ENCODE results near the gene BMF. TPM values are rescaled to one million over a fixed set of nuclear protein-coding genes. Genes with fewer than 3 reads are reported as not detected.

BMF gene
- total and polyA plus RNA-seq, 7 experiments from 2014 or later, result 1.5 to 31.1 (median 11.4) TPM

DNA sequence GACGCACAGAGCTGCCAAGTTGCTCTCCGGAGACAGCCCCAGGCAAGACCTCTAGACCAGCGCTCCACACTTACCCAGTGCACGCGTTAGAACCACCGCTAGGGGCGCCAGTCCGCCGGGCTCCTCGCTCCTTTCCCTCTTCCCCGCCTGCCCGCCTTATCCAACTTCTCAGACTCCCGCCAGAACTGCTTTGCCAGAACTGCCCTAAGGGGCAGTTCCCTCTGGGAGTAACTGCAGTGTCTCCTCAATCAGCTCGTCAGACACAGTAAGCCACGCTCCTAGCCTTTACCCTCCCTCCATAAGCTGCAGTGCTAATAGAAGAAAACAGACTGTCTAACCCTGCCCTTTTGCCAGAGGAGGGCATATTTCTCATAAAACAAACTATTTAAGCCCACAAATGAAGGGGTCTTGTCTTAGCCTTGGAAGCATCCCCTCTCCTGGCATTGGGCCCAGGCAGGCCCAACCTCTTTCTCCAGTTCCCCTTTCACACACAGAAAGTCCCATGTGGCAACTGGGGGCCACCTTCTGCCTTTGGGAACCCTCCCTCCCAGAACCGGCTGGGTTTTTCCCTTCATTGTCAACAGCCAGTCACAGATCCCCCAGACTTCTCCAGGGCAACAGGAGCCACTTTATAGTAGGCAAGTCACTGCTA, 3.7 kb downstream of the BMF start:
- H3K9me3 ChIP-seq (ENCODE audit: control insufficient read depth in 2 of 3, low read length in 3 of 3), result no peaks in the 10 kb centered on the region
- peaks cover 43 to 72% (median 62%) of the 10 kb centered on the region in 7 donors for H3K4me1 Mint-ChIP-seq
- ChIA-PET CTCF (interaction anchor here (0.5 to 7.7 kb wide), 19 partner anchors 9 to 170 kb away, joined by 3 to 69 read pairs (median 4); no protein-coding TSS in a partner anchor), POLR2A (no interaction called here)
- H3K27ac ChIP-seq (ENCODE audit: low read depth, low read length), result no peak overlapping the region
- peak; percentile 59 for ATAC-seq
- H3K27me3 Mint-ChIP-seq, result peaks cover 0 to 5% (median 0%) of the 10 kb centered on the region in 5 donors
- H3K36me3 Mint-ChIP-seq, result peaks cover 0 to 17% (median 0%) of the 10 kb centered on the region in 5 donors
- DNase-seq, result peak; percentile 52 to 83 (median 68)
- intact Hi-C loops (cut with micrococcal nuclease), result loop anchor here (1.0 to 5.0 kb wide), 4 partner anchors 60 to 318 kb away; partner anchors contain the start of gene EIF2AK4 (in 1 of the 2)
- H3K4me3 ChIP-seq (ENCODE audit: low read length), result peak overlapping the region; percentile 63
- peak overlapping the region; percentile 9 to 89 (median 70) for H3K4me3 Mint-ChIP-seq
- peak overlapping the region in 7 of 9 donors; percentile 11 to 90 (median 77) for H3K27ac Mint-ChIP-seq
- H3K36me3 ChIP-seq (ENCODE audit: control insufficient read depth in 2 of 3, insufficient read depth in 3 of 3, low read length in 3 of 3), result no peaks in the 10 kb centered on the region
- H3K27me3 ChIP-seq (ENCODE audit: control insufficient read depth in 2 of 2, insufficient read depth in 2 of 2, low read length in 2 of 2), result no peaks in the 10 kb centered on the region
- H3K9me3 Mint-ChIP-seq, result peaks cover 0 to 1% (median 0%) of the 10 kb centered on the region in 11 donors
- peaks cover 41 to 48% of the 10 kb centered on the region in 2 donors for H3K4me1 ChIP-seq (ENCODE audit: control insufficient read depth in 2 of 2, insufficient read depth in 2 of 2, low read length in 2 of 2)

DNA sequence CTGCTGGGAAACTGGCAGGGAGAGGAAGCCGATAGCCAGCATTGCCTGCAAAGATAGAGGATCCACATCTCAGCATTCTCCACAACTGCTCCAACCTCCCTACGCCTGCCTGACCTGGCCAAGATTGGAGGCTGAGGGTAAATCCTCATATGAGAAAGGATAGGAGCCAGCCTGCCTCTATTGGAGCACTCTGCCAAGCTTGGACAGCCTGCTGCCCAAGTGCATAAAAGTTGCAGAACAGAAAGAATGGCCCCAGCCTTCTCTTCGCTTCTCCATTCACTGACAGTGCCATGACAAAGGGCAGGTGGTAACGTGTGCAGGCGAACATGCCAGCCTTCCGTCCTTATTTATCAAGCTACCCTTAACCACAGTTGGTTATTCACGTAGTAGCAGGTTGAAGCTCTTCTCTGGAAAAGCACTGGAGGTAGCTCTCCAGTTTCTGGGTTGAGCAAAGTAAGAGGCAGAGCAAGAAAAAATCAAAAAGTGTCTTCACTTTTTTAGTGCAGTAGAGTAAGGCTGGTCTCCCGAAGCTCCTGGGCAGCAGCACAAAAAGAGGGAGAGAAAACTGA, 4.3 kb downstream of the BMF start:
- Mint-ChIP-seq H3K27ac (peak overlapping the region in 4 of 9 donors; percentile 29 to 79 (median 66)), H3K9me3 (peaks cover 0 to 1% (median 0%) of the 10 kb centered on the region in 11 donors), H3K4me3 (peak overlapping the region in 8 of 10 donors; percentile 9 to 89 (median 75)), H3K27me3 (peaks cover 0 to 5% (median 0%) of the 10 kb centered on the region in 5 donors), H3K4me1 (peaks cover 41 to 76% (median 60%) of the 10 kb centered on the region in 7 donors), H3K36me3 (peaks cover 0 to 17% (median 0%) of the 10 kb centered on the region in 5 donors)
- Histone ChIP-seq H3K27ac (ENCODE audit: low read depth, low read length) (no peak overlapping the region), H3K27me3 (ENCODE audit: control insufficient read depth in 2 of 2, insufficient read depth in 2 of 2, low read length in 2 of 2) (no peaks in the 10 kb centered on the region), H3K36me3 (ENCODE audit: control insufficient read depth in 2 of 3, insufficient read depth in 3 of 3, low read length in 3 of 3) (no peaks in the 10 kb centered on the region), H3K9me3 (ENCODE audit: control insufficient read depth in 2 of 3, low read length in 3 of 3) (no peaks in the 10 kb centered on the region), H3K4me3 (ENCODE audit: low read length) (no peak overlapping the region), H3K4me1 (ENCODE audit: control insufficient read depth in 2 of 2, insufficient read depth in 2 of 2, low read length in 2 of 2) (peaks cover 41 to 48% of the 10 kb centered on the region in 2 donors)
- ChIA-PET CTCF (interaction anchor here (0.5 to 7.7 kb wide), 18 partner anchors 9 to 322 kb away, joined by 3 to 69 read pairs (median 4); partner anchors contain the start of gene FSIP1), POLR2A (no interaction called here)
- no peak for DNase-seq
- no peak for ATAC-seq
- intact Hi-C loops (cut with micrococcal nuclease), result no loop called here

DNA sequence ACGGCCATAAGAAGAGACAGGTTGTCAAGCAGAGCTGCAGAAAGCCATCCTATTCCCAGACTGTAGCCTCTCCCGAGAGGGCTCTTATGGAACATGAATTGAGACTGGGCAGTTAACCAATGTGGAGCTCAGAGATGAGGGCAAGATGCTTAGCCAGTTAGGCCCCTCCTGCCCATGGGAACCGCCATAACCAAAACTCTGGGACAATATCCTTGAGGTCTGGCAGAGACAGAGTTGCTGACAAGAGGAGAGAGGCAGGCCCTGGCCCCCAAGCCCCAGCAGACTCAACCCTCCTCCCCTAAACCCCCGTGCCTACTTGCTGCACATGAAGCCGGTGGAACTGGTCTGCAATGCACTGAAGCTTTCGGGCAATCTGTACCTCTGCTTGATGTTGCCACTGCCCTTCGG, 4.8 kb downstream of the BMF start:
- peaks cover 40 to 76% (median 59%) of the 10 kb centered on the region in 7 donors for H3K4me1 Mint-ChIP-seq
- H3K36me3 Mint-ChIP-seq, result peaks cover 0 to 17% (median 0%) of the 10 kb centered on the region in 5 donors
- ChIA-PET POLR2A (no interaction called here), CTCF (interaction anchor here (0.6 to 7.7 kb wide), 11 partner anchors 9 to 321 kb away, joined by 3 to 69 read pairs (median 5); partner anchors contain the start of gene FSIP1)
- no peak overlapping the region for H3K27ac ChIP-seq (ENCODE audit: low read depth, low read length)
- no peak for DNase-seq
- no peak overlapping the region for H3K27ac Mint-ChIP-seq
- no peaks in the 10 kb centered on the region for H3K36me3 ChIP-seq (ENCODE audit: control insufficient read depth in 2 of 3, insufficient read depth in 3 of 3, low read length in 3 of 3)
- H3K4me1 ChIP-seq (ENCODE audit: control insufficient read depth in 2 of 2, insufficient read depth in 2 of 2, low read length in 2 of 2), result peaks cover 44 to 47% of the 10 kb centered on the region in 2 donors
- H3K4me3 Mint-ChIP-seq, result no peak overlapping the region
- intact Hi-C loops (cut with micrococcal nuclease), result no loop called here
- no peaks in the 10 kb centered on the region for H3K9me3 ChIP-seq (ENCODE audit: control insufficient read depth in 2 of 3, low read length in 3 of 3)
- peaks cover 0 to 1% (median 0%) of the 10 kb centered on the region in 11 donors for H3K9me3 Mint-ChIP-seq
- H3K27me3 ChIP-seq (ENCODE audit: control insufficient read depth in 2 of 2, insufficient read depth in 2 of 2, low read length in 2 of 2), result no peaks in the 10 kb centered on the region
- no peak for ATAC-seq
- peaks cover 0 to 2% (median 0%) of the 10 kb centered on the region in 5 donors for H3K27me3 Mint-ChIP-seq
- H3K4me3 ChIP-seq (ENCODE audit: low read length), result no peak overlapping the region

DNA sequence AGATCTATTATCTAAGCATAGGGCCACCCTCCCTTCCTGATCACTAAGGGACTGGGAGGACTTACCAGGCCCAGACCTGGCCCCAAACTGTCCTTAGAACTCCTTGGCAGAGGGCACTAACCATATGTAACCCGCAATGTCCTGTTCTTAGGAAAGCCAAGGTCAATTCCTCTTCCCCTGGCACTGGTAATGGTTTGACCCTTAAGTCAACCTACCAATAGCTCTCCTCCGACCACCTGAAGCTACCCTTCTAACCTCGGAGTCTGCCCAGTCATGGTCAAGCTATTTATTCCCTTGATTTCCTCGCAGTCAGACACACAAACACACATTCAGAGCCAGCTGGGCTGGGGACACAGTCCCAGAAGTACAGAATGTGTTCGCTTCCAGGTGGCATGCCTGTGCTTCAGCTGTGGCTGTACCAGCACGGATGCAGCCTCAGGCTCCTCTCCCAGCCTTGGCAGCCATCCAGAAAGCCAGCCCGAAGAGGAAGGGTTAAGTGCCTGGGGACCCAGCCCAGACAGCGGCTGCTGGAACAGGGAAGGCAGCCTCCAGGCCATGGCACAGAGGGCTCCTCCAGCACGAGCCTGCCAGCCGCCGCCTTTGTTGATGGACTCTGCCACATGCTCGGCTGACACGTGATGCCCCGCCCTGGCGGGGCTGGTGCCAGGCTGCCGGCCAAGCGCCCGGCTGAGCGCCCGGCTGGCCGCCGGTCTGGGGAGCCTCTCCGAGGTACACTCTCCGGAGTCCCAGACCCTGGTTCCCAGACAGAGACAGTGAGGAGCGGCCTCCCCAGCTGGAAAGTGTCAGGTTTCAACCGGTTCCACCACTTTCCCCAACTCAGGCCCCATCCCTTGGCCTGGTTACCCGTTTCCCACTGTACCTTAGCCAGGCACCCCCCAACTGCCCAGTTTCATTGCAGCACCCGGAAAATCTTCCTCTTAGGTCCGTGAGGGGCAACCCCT, 5.5 kb downstream of the BMF start:
- no peak for ATAC-seq
- Mint-ChIP-seq H3K9me3 (peaks cover 0 to 1% (median 0%) of the 10 kb centered on the region in 11 donors), H3K27me3 (peaks cover 0 to 2% (median 0%) of the 10 kb centered on the region in 5 donors), H3K27ac (no peak overlapping the region), H3K36me3 (peaks cover 0 to 17% (median 0%) of the 10 kb centered on the region in 5 donors), H3K4me1 (peaks cover 41 to 83% (median 63%) of the 10 kb centered on the region in 7 donors), H3K4me3 (peak overlapping the region in 1 of 10 donors; percentile 23)
- H3K4me3 ChIP-seq (ENCODE audit: low read length), result no peak overlapping the region
- no peak overlapping the region for H3K27ac ChIP-seq (ENCODE audit: low read depth, low read length)
- H3K4me1 ChIP-seq (ENCODE audit: control insufficient read depth in 2 of 2, insufficient read depth in 2 of 2, low read length in 2 of 2), result peaks cover 50% of the 10 kb centered on the region in 2 donors
- H3K27me3 ChIP-seq (ENCODE audit: control insufficient read depth in 2 of 2, insufficient read depth in 2 of 2, low read length in 2 of 2), result no peaks in the 10 kb centered on the region
- no peaks in the 10 kb centered on the region for H3K36me3 ChIP-seq (ENCODE audit: control insufficient read depth in 2 of 3, insufficient read depth in 3 of 3, low read length in 3 of 3)
- POLR2A ChIA-PET, result no interaction called here
- DNase-seq, result no peak
- intact Hi-C loops (cut with micrococcal nuclease), result no loop called here
- CTCF ChIA-PET, result interaction anchor here (0.6 to 7.7 kb wide), 4 partner anchors 11 to 56 kb away, joined by 3 to 69 read pairs (median 6); no protein-coding TSS in a partner anchor
- no peaks in the 10 kb centered on the region for H3K9me3 ChIP-seq (ENCODE audit: control insufficient read depth in 2 of 3, low read length in 3 of 3)

DNA sequence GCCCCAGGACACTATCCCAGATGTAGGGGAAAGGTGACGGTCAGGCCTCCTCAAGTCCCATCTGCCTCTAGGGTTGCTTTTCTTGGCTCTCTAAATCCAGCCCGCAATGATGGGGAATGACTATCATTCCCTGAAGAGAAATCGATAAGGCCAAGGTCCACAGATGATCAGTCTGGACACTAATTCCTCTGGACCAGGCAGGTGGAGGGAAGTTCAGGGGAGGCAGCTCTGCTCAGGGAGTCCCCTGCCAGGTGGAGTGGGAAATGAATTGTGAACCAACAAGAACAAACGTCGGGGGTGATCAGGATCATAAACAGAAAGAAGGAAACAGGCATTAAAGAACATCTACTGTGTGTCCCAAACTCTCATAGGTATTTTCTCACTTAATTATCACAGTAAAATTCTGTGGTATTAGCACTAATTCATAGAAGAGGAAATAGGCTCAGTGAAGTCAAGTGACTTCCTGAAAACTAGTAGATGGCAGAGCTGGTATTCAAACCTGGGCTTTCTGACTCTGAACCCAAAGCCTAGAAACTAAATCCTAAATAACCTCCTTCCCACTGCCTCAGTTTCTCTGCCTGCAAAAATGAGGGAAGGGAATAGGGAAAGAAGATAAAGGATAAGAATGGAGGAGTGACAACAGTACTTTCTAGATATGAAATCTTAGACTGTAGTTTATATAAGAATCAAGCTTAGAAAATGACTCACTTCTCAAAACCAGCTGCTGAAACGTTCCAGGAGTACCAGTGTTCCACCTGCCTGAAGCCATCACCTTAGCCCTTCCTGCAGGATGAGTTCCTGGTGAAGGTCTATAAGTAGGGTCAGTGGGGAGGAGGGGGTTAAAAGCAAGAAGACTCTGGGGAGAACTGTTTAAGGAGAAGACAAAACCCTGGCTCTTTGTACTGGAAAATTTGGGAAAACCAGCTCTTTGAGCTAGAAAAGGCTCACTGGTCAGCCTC, 7.5 kb downstream of the BMF start:
- peak overlapping the region in 8 of 10 donors; percentile 5 to 77 (median 24) for H3K4me3 Mint-ChIP-seq
- peaks cover 0 to 2% (median 0%) of the 10 kb centered on the region in 5 donors for H3K27me3 Mint-ChIP-seq
- H3K27ac Mint-ChIP-seq, result peak overlapping the region in 7 of 9 donors; percentile 9 to 76 (median 65)
- ChIA-PET POLR2A (interaction anchor here (0.7 to 1.5 kb wide), 2 partner anchors 9 to 13 kb away, joined by 4 to 7 read pairs; no protein-coding TSS in a partner anchor), CTCF (interaction anchor here (0.7 to 1.0 kb wide), 2 partner anchors 8 to 16 kb away, joined by 3 to 4 read pairs; no protein-coding TSS in a partner anchor)
- no peaks in the 10 kb centered on the region for H3K27me3 ChIP-seq (ENCODE audit: control insufficient read depth in 2 of 2, insufficient read depth in 2 of 2, low read length in 2 of 2)
- H3K9me3 ChIP-seq (ENCODE audit: control insufficient read depth in 2 of 3, low read length in 3 of 3), result no peaks in the 10 kb centered on the region
- H3K4me1 ChIP-seq (ENCODE audit: control insufficient read depth in 2 of 2, insufficient read depth in 2 of 2, low read length in 2 of 2), result peaks cover 45 to 49% of the 10 kb centered on the region in 2 donors
- H3K9me3 Mint-ChIP-seq, result peaks cover 0 to 1% (median 0%) of the 10 kb centered on the region in 11 donors
- H3K27ac ChIP-seq (ENCODE audit: low read depth, low read length), result no peak overlapping the region
- H3K4me1 Mint-ChIP-seq, result peaks cover 40 to 82% (median 66%) of the 10 kb centered on the region in 7 donors
- H3K36me3 ChIP-seq (ENCODE audit: control insufficient read depth in 2 of 3, insufficient read depth in 3 of 3, low read length in 3 of 3), result no peaks in the 10 kb centered on the region
- peaks cover 0 to 26% (median 0%) of the 10 kb centered on the region in 5 donors for H3K36me3 Mint-ChIP-seq
- ATAC-seq, result no peak
- no peak overlapping the region for H3K4me3 ChIP-seq (ENCODE audit: low read length)
- DNase-seq, result no peak
- intact Hi-C loops (cut with micrococcal nuclease), result no loop called here

Measured in naive thymus-derived CD4-positive, alpha-beta T cell (primary cell).